ENCODE results near the gene MMS19. TPM values are rescaled to one million over a fixed set of nuclear protein-coding genes. Genes with fewer than 3 reads are reported as not detected.
"Not testable (repeated sequence)": the region's sequence is repeated elsewhere in the genome, so short reads cannot be mapped to it uniquely, and the experiment has no call there.

Gene MMS19
- total and polyA plus RNA-seq, 3 experiments from 2014 or later: 27.5 to 89.3 (median 85.7) TPM

DNA sequence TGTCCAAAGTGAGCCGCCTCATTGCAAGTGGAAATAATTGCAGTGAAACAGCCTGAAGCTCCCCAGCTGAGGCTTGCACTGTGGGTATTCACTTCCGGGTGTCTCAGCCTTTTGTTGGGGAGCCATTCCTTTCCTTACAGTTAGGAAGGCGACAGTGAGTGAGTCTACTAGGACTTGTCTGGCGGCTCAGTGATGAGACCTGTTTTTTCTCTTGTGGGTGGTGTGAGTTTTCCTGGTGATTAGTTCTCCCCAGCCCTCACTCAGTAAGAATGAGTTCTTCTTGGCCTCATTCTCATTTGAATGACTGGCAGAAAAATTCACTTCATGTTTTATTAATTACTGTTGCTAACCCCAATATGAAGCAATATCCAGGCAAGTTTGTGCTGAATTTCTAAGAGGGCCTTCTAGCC is 69.6 kb downstream of the MMS19 start:
- peaks cover 0 to 3% of the 10 kb centered on the region in 2 donors for H3K27me3 Mint-ChIP-seq
- peaks cover 0 to 2% (median 0%) of the 10 kb centered on the region in 5 donors for H3K9me3 Mint-ChIP-seq
- ChIA-PET POLR2A (interaction anchor here (1.3 kb wide), 1 partner anchor 28 kb away, joined by 3 read pairs; the partner anchor contains the start of gene RRP12), CTCF (interaction anchor here (1.0 kb wide), 1 partner anchor 14 kb away, joined by 3 read pairs; no protein-coding TSS in a partner anchor)
- peaks cover 22% of the 10 kb centered on the region for H3K36me3 ChIP-seq (ENCODE audit: insufficient read depth, low read length)
- H3K4me3 Mint-ChIP-seq: peak overlapping the region; percentile 78 to 92 (median 84)
- peaks cover 0 to 48% (median 5%) of the 10 kb centered on the region in 3 donors for H3K36me3 Mint-ChIP-seq
- peak overlapping the region; percentile 91 for H3K27ac ChIP-seq (ENCODE audit: low read depth, low read length)
- H3K4me1 ChIP-seq (ENCODE audit: insufficient read depth, low read length): peaks cover 27% of the 10 kb centered on the region
- H3K4me1 Mint-ChIP-seq: peaks cover 30 to 42% (median 34%) of the 10 kb centered on the region in 3 donors
- no peaks in the 10 kb centered on the region for H3K9me3 ChIP-seq (ENCODE audit: low read length)
- peak in 1 of 5 donors; percentile 27 for DNase-seq
- peak overlapping the region; percentile 88 to 97 (median 92) for H3K27ac Mint-ChIP-seq
- H3K4me3 ChIP-seq (ENCODE audit: low read length): peak overlapping the region; percentile 40
- H3K27me3 ChIP-seq (ENCODE audit: insufficient read depth, low read length, poor library complexity, severe bottlenecking): no peaks in the 10 kb centered on the region

DNA sequence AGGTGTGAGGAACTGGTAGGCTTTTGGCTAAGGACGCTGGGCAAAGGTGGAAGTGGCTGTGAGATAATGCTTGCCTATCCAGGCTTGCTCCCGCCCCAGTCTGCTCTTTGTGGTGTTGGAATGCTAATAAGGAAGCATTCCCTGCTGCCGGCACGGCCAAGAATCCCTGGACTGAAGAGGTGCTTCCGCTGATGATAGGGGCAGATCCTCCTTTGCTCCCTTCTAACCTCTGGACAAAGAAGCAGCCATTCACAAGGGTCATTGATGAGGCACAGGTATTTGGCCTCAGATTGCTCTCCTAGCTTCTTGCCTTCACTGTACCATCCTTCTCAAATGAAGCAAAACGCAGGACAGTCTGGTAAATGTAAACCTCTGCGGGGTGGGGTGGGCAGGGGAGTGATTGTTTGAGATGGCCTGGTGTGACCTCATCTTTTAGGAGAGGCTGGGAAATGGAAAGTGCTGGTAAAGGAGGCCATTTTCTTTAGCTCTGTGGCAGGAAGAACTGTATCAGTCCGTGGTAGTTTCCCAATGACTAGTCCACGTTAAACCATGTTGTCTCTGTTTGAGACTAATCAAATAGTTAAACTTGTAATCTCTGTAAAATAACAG is 70.5 kb downstream of the MMS19 start:
- ChIA-PET POLR2A (interaction anchor here (0.6 to 1.3 kb wide), 2 partner anchors 18 to 27 kb away, joined by 3 read pairs; partner anchors contain the start of gene RRP12), CTCF (interaction anchor here (0.9 to 1.5 kb wide), 3 partner anchors 13 to 26 kb away, joined by 3 to 8 read pairs (median 3); no protein-coding TSS in a partner anchor)
- Mint-ChIP-seq H3K27me3 (peaks cover 0 to 3% of the 10 kb centered on the region in 2 donors), H3K36me3 (peaks cover 0 to 47% (median 7%) of the 10 kb centered on the region in 3 donors), H3K9me3 (peaks cover 0 to 2% (median 0%) of the 10 kb centered on the region in 5 donors), H3K27ac (peak overlapping the region; percentile 88 to 97 (median 94)), H3K4me1 (peaks cover 34 to 50% (median 41%) of the 10 kb centered on the region in 3 donors), H3K4me3 (peak overlapping the region; percentile 89 to 96 (median 92))
- no peaks in the 10 kb centered on the region for H3K27me3 ChIP-seq (ENCODE audit: insufficient read depth, low read length, poor library complexity, severe bottlenecking)
- H3K9me3 ChIP-seq (ENCODE audit: low read length): no peaks in the 10 kb centered on the region
- peak overlapping the region; percentile 91 for H3K27ac ChIP-seq (ENCODE audit: low read depth, low read length)
- H3K4me3 ChIP-seq (ENCODE audit: low read length): peak overlapping the region; percentile 92
- H3K36me3 ChIP-seq (ENCODE audit: insufficient read depth, low read length): peaks cover 22% of the 10 kb centered on the region
- DNase-seq: no peak
- peaks cover 27% of the 10 kb centered on the region for H3K4me1 ChIP-seq (ENCODE audit: insufficient read depth, low read length)

DNA sequence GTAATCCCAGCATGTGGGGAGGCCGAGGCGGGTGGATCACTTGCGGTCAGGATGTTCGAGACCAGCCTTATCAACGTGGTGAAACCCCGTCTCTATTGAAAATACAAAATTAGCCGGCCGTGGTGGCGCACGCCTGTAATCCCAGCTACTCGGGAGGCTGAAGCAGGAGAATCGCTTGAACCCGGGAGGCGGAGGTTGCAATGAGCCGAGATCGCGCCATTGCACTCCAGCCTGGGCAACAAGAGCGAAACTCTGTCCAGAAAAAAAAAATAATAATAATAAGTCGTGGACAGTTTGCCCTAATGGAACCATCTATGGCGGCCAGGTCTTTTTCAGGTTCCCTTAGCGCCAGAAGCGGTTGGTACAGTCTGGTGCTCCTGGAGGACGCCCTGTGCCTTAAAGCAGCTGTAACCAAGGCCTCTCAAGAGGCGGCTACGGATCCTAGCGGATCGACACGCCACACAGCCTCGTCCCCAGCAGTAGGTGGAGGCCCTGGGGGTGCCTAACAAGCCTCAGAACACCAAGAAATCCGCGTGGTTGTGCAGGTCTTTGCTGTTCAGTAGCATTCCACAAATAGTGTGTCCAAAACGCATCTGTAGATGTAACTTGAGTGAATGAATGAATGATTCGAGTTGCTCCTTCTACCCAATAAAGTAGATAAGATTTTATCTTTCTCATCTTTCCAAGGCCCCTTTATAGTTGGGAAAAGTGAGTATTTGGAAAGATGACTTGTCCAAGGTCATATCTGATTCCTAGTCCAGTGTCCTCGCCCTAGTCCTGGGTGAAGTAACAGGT is 71.2 kb downstream of the MMS19 start:
- H3K27me3 Mint-ChIP-seq: peaks cover 0 to 3% of the 10 kb centered on the region in 2 donors
- peak overlapping the region; percentile 88 to 97 (median 94) for H3K27ac Mint-ChIP-seq
- Histone ChIP-seq H3K4me1 (ENCODE audit: insufficient read depth, low read length) (peaks cover 27% of the 10 kb centered on the region), H3K27ac (ENCODE audit: low read depth, low read length) (peak overlapping the region; percentile 91), H3K36me3 (ENCODE audit: insufficient read depth, low read length) (peaks cover 21% of the 10 kb centered on the region), H3K27me3 (ENCODE audit: insufficient read depth, low read length, poor library complexity, severe bottlenecking) (no peaks in the 10 kb centered on the region), H3K9me3 (ENCODE audit: low read length) (no peaks in the 10 kb centered on the region), H3K4me3 (ENCODE audit: low read length) (peak overlapping the region; percentile 92)
- peaks cover 34 to 51% (median 41%) of the 10 kb centered on the region in 3 donors for H3K4me1 Mint-ChIP-seq
- H3K36me3 Mint-ChIP-seq: peaks cover 0 to 44% (median 4%) of the 10 kb centered on the region in 3 donors
- no peak for DNase-seq
- H3K9me3 Mint-ChIP-seq: peaks cover 0 to 2% (median 0%) of the 10 kb centered on the region in 5 donors
- CTCF ChIA-PET: interaction anchor here (0.9 to 1.5 kb wide), 2 partner anchors 20 to 25 kb away, joined by 3 to 8 read pairs; no protein-coding TSS in a partner anchor
- POLR2A ChIA-PET: interaction anchor here (0.6 to 1.5 kb wide), 3 partner anchors 13 to 26 kb away, joined by 3 read pairs; partner anchors contain the start of gene RRP12
- peak overlapping the region; percentile 89 to 96 (median 92) for H3K4me3 Mint-ChIP-seq

DNA sequence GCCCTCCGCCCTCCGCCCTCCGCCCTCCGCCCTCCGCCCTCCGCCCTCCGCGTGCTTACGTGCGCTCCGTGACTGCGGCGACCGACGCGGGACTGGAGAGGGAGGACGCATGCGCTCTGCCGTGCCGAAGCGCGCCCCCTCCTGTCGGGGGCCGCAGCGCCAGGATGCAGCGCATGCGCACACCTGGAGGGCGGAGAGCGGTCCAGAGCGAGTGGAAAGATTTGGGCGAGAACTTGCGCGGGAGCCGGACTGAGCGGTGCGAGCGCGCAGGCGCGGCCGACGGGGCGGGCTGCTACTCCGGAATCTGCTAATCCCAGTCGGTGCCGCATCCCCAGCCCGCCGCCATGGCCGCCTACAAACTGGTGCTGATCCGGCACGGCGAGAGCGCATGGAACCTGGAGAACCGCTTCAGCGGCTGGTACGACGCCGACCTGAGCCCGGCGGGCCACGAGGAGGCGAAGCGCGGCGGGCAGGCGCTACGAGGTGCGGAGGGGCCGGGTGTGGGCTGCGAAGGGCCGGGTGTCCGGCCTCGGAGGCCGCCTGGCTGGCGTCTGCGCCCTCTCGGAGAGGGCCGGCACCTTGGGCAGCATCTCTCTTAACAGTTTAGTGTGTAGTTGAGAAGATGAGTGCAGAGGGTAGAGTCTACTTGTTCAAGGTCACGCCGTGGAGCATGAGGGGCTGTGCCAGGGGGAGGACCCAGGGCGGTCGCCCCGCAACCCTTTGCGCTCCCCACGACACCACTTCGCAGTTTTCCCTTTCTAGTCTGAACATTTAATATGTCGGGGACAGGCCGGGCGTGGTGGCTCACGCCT is 72.1 kb downstream of the MMS19 start, which contains the start of gene PGAM1:
Gene PGAM1, plus strand, starts transcription at position 228 of the 812 bp plus-strand sequence. Its CDS starts 117 bp downstream, at position 345.
- POLR2A ChIA-PET: interaction anchor here (1.5 kb wide), 1 partner anchor 12 kb away, joined by 3 read pairs; no protein-coding TSS in a partner anchor
- CTCF ChIA-PET: no interaction called here
- DNase-seq: peak; percentile 93 to 98 (median 97)
- Mint-ChIP-seq H3K4me1 (peaks cover 34 to 51% (median 41%) of the 10 kb centered on the region in 3 donors), H3K4me3 (peak within 1 kb of the TSS; percentile 89 to 96 (median 92)), H3K36me3 (peaks cover 0 to 38% (median 3%) of the 10 kb centered on the region in 3 donors), H3K9me3 (peaks cover 0 to 2% (median 0%) of the 10 kb centered on the region in 5 donors), H3K27me3 (peaks cover 0 to 3% of the 10 kb centered on the region in 2 donors), H3K27ac (peak within 1 kb of the TSS; percentile 88 to 97 (median 94))
- peaks cover 27% of the 10 kb centered on the region for H3K4me1 ChIP-seq (ENCODE audit: insufficient read depth, low read length)
- H3K4me3 ChIP-seq (ENCODE audit: low read length): peak within 1 kb of the TSS; percentile 92
- H3K27me3 ChIP-seq (ENCODE audit: insufficient read depth, low read length, poor library complexity, severe bottlenecking): no peaks in the 10 kb centered on the region
- peaks cover 14% of the 10 kb centered on the region for H3K36me3 ChIP-seq (ENCODE audit: insufficient read depth, low read length)
- H3K9me3 ChIP-seq (ENCODE audit: low read length): no peaks in the 10 kb centered on the region
- H3K27ac ChIP-seq (ENCODE audit: low read depth, low read length): peak within 1 kb of the TSS; percentile 91

DNA sequence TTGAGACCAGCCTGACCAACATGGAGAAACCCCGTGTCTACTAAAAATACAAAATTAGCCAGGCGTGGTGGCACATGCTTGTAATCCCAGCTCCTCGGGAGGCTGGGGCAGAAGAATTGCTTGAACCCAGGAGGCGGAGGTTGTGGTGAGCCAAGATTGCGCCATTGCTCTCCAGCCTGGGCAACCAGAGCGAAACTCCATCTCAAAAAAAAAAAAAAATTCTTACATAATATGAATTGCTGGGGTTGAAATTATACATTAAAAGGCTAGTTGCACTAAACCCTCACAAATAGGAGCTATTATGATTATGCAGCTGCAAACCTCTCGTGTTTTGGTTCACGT is 74.5 kb downstream of the MMS19 start:
- CTCF ChIA-PET: interaction anchor here (1.9 to 2.3 kb wide), 3 partner anchors 8 to 15 kb away, joined by 5 to 13 read pairs (median 9); no protein-coding TSS in a partner anchor

DNA sequence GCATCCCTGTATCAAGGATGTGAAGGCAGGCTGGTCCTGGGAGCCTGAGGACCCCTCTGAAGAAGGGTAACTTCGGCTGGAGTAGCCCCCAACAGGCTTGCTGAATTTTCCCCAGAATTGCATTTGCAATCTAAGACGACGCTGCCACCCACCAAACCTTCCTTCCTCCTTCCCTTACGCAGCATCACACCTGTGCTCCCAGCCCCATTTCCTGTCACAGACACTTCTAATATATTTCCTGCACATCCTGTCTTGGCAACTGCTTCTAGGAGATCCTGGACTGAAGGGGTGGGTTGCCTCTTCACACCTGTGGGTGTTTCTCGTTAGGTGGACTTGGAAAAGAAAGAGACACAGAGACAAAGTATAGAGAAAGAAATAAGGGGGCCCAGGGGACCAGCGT is 81.7 kb downstream of the MMS19 start:
- Histone ChIP-seq H3K36me3 (ENCODE audit: insufficient read depth, low read length) (no peaks in the 10 kb centered on the region), H3K27me3 (ENCODE audit: insufficient read depth, low read length, poor library complexity, severe bottlenecking) (no peaks in the 10 kb centered on the region), H3K4me1 (ENCODE audit: insufficient read depth, low read length) (peaks cover 34% of the 10 kb centered on the region), H3K9me3 (ENCODE audit: low read length) (no peaks in the 10 kb centered on the region), H3K27ac (ENCODE audit: low read depth, low read length) (no peak overlapping the region), H3K4me3 (ENCODE audit: low read length) (no peak overlapping the region)
- peaks cover 45 to 59% (median 56%) of the 10 kb centered on the region in 3 donors for H3K4me1 Mint-ChIP-seq
- H3K9me3 Mint-ChIP-seq: no peaks in the 10 kb centered on the region
- no peaks in the 10 kb centered on the region for H3K27me3 Mint-ChIP-seq
- H3K4me3 Mint-ChIP-seq: peak overlapping the region in 5 of 7 donors; percentile 16 to 72 (median 58)
- peak overlapping the region; percentile 34 to 91 (median 84) for H3K27ac Mint-ChIP-seq
- DNase-seq: no peak
- ChIA-PET POLR2A (interaction anchor here (0.7 kb wide), 1 partner anchor 16 kb away, joined by 3 read pairs; no protein-coding TSS in a partner anchor), CTCF (interaction anchor here (1.1 kb wide), 1 partner anchor 10 kb away, joined by 3 read pairs; no protein-coding TSS in a partner anchor)
- H3K36me3 Mint-ChIP-seq: peaks cover 0 to 3% (median 2%) of the 10 kb centered on the region in 3 donors

More for the DNA sequence above, 74.5 kb downstream of the MMS19 start:
- peak overlapping the region in 2 of 7 donors; percentile 36 to 76 for H3K4me3 Mint-ChIP-seq
- H3K27ac ChIP-seq (ENCODE audit: low read depth, low read length); H3K27me3 ChIP-seq (ENCODE audit: insufficient read depth, low read length, poor library complexity, severe bottlenecking); H3K27me3 Mint-ChIP-seq; H3K36me3 ChIP-seq (ENCODE audit: insufficient read depth, low read length); H3K4me3 ChIP-seq (ENCODE audit: low read length); DNase-seq; POLR2A ChIA-PET; H3K9me3 ChIP-seq (ENCODE audit: low read length); H3K9me3 Mint-ChIP-seq: not testable (repeated sequence)
- peak overlapping the region in 3 of 8 donors; percentile 29 to 88 (median 42) for H3K27ac Mint-ChIP-seq
- H3K4me1 Mint-ChIP-seq: peaks cover 36 to 51% (median 43%) of the 10 kb centered on the region in 3 donors
- peaks cover 0 to 19% (median 2%) of the 10 kb centered on the region in 3 donors for H3K36me3 Mint-ChIP-seq
- peaks cover 25% of the 10 kb centered on the region for H3K4me1 ChIP-seq (ENCODE audit: insufficient read depth, low read length)

DNA sequence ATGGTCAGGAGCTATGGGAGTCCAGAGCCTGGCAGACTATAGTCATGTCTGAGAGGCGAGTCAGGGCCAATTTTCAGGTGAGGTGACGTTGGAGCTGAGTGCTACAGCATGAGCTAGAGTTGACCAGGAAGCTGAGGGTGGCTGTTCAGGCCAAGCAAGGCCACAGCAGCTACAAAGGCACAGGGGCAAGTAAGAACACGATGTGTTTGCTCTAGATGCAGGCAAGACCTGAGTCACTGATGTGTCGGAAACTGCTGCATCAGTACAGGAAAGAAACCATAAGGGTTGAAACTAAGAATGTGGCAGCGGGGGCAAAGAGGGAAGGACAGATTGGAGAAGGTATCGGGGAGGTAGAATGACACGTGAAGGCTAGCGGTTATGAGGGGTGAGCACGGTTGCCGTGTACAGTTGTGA is 85.3 kb downstream of the MMS19 start:
- ChIA-PET POLR2A (interaction anchor here (1.2 kb wide), 1 partner anchor 12 kb away, joined by 5 read pairs; no protein-coding TSS in a partner anchor), CTCF (interaction anchor here (0.8 to 2.9 kb wide), 4 partner anchors 10 to 142 kb away, joined by 3 to 13 read pairs (median 6); partner anchors contain the start of gene RRP12)
- peaks cover 35 to 43% (median 40%) of the 10 kb centered on the region in 3 donors for H3K4me1 Mint-ChIP-seq
- H3K9me3 Mint-ChIP-seq: no peaks in the 10 kb centered on the region
- peaks cover 0 to 2% (median 0%) of the 10 kb centered on the region in 3 donors for H3K36me3 Mint-ChIP-seq
- H3K36me3 ChIP-seq (ENCODE audit: insufficient read depth, low read length): no peaks in the 10 kb centered on the region
- no peak overlapping the region for H3K4me3 ChIP-seq (ENCODE audit: low read length)
- no peaks in the 10 kb centered on the region for H3K27me3 Mint-ChIP-seq
- no peaks in the 10 kb centered on the region for H3K27me3 ChIP-seq (ENCODE audit: insufficient read depth, low read length, poor library complexity, severe bottlenecking)
- peak overlapping the region in 4 of 7 donors; percentile 1 to 49 (median 18) for H3K4me3 Mint-ChIP-seq
- no peak for DNase-seq
- no peaks in the 10 kb centered on the region for H3K9me3 ChIP-seq (ENCODE audit: low read length)
- no peak overlapping the region for H3K27ac ChIP-seq (ENCODE audit: low read depth, low read length)
- peaks cover 27% of the 10 kb centered on the region for H3K4me1 ChIP-seq (ENCODE audit: insufficient read depth, low read length)
- H3K27ac Mint-ChIP-seq: peak overlapping the region; percentile 3 to 93 (median 77)

Measured in CD8-positive, alpha-beta memory T cell (primary cell).